Activated naive CD8-positive, alpha-beta T cell treated with anti-CD3 and anti-CD28 coated beads, Interleukin-2, amount 50 U/mL, for 24 hours (primary cell): Measurements from ENCODE around the gene PRDM11.
A peak's percentile ranks its signal among the peaks of the same experiment; 100 is the strongest.

Experiments
- ATAC-seq: fragments of 150-1000 bp; cut with Tn5 transposase; one replicate; pipeline ENCODE4 v1.10.0; 2021
- DNase-seq: peaks from one replicate; pipeline ENCODE4 v3.0.0; 2021
- H3K27ac Mint-ChIP-seq: one replicate; pipeline ENCODE4 v1.8.0; 2021; ENCODE audit warnings: mild to moderate bottlenecking, mixed read lengths
- H3K27me3 Mint-ChIP-seq: one replicate; pipeline ENCODE4 v1.8.0; 2021; ENCODE audit warnings: mixed read lengths
- H3K36me3 Mint-ChIP-seq: one replicate; pipeline ENCODE4 v1.8.0; 2021; ENCODE audit warnings: low read depth, mixed read lengths
- H3K4me1 Mint-ChIP-seq: one replicate; pipeline ENCODE4 v1.8.0; 2021; ENCODE audit warnings: mixed read lengths
- H3K4me3 Mint-ChIP-seq: one replicate; pipeline ENCODE4 v1.8.0; 2021; ENCODE audit warnings: mild to moderate bottlenecking, moderate library complexity, mixed read lengths
- H3K9me3 Mint-ChIP-seq: one replicate; pipeline ENCODE4 v1.8.0; 2021; ENCODE audit warnings: mixed read lengths

PRDM11 gene

DNA sequence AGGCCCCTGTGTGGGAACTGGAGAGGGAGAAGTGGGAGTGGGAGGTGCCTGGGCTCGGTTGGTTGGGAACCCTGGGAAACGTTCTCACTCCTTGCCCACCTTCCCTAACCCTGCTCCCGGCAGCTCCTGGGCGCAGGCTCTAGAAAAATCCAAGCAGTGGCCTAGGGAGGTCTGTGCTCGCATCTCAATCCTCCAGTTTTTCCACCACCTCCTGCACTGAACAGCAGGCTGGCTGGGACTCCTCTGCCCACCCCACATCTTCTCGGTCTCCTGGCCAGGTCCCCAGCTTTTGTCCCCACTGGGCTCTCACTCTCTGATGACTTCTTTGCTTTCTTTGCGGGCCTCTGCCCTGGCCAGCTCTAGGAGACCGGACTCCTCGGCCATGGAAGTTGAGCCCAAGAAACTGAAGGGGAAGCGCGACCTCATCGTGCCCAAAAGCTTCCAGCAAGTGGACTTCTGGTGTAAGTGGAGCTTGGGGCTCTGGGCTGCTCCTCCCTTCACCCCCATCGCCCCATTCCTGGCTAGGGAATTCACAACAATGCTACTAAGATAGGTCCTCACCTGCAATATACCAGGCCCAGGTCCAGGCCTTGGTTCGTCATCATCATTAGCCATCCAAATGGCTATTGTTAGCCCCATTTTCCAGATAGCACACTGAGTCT is 35.6 kb downstream of the PRDM11 start:
- Mint-ChIP-seq H3K4me3 (no peak overlapping the region), H3K27ac (no peak overlapping the region), H3K36me3 (peaks cover 3% of the 10 kb centered on the region), H3K27me3 (peaks cover 13% of the 10 kb centered on the region), H3K9me3 (no peaks in the 10 kb centered on the region), H3K4me1 (peaks cover 13% of the 10 kb centered on the region)
- no peak for DNase-seq
- ATAC-seq = no peak

DNA sequence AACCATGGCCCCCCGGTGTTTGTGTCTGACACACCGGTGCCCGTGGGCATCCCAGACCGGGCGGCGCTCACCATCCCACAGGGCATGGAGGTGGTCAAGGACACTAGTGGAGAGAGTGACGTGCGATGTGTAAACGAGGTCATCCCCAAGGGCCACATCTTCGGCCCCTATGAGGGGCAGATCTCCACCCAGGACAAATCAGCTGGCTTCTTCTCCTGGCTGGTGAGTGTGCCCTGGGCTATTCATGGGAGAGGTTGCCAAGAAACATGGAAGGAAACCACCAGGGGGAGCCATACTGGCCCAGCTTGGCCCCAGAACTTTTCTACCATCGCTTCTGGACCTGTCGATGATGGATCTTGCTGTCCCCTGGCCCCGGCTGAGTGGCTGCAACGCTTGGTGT is 36.5 kb downstream of the PRDM11 start:
- H3K4me3 Mint-ChIP-seq = no peak overlapping the region
- ATAC-seq (no peak), DNase-seq (no peak)
- peaks cover 13% of the 10 kb centered on the region for H3K4me1 Mint-ChIP-seq
- H3K9me3 Mint-ChIP-seq = no peaks in the 10 kb centered on the region
- peaks cover 4% of the 10 kb centered on the region for H3K36me3 Mint-ChIP-seq
- peaks cover 11% of the 10 kb centered on the region for H3K27me3 Mint-ChIP-seq
- H3K27ac Mint-ChIP-seq = no peak overlapping the region

DNA sequence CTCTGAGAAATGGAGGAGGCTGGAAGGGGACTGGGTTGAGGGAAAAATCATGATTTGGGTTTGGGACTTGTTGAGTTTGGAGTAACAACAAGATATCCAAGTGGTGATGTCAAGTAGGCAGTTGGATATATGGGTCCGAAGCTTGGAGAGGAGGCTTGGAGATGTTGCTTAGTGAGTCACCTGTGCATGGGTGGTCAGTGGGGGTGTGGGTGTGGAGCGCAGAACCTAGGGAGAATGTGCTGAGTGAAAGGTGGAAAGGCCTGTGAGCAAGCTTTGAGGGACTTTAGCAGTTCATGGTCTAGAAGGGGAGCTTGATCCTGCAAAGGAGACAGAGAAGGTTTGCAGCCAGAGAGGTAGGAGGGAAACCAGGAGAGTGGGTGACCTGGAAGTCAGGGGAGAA is 38.2 kb downstream of the PRDM11 start:
- H3K36me3 Mint-ChIP-seq = peaks cover 7% of the 10 kb centered on the region
- ATAC-seq (no peak), DNase-seq (no peak)
- H3K4me1 Mint-ChIP-seq = peaks cover 4% of the 10 kb centered on the region
- peaks cover 3% of the 10 kb centered on the region for H3K27me3 Mint-ChIP-seq
- H3K4me3 Mint-ChIP-seq = no peak overlapping the region
- H3K27ac Mint-ChIP-seq = no peak overlapping the region
- H3K9me3 Mint-ChIP-seq = no peaks in the 10 kb centered on the region

DNA sequence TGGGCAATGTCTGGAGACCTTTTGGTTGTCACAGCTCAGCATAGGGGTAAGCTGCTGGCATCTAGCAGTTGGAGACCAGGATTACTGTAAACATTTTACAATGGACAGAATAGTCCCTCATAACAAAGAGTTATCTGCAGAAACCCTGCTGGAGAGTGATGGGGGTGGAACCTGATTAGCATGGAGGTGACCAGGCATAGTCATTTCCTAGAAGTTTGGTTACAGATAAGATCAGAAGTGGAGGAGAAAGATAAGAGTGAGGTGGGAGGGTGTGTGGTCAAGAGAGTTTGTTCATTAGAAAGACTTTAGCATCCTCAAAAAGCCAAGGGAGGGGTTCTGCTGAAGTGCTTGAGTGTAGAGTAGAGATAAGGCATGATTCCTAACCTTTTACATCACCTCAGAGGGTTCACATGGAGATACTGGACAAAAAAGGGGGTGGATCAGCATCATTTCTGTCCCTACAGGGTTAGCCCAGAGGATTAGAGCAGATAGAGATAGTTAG is 38.8 kb downstream of the PRDM11 start:
- DNase-seq (no peak), ATAC-seq (no peak)
- H3K27ac Mint-ChIP-seq = no peak overlapping the region
- H3K27me3 Mint-ChIP-seq = no peaks in the 10 kb centered on the region
- H3K9me3 Mint-ChIP-seq = no peaks in the 10 kb centered on the region
- H3K36me3 Mint-ChIP-seq = peaks cover 7% of the 10 kb centered on the region
- no peak overlapping the region for H3K4me3 Mint-ChIP-seq
- H3K4me1 Mint-ChIP-seq = no peaks in the 10 kb centered on the region

DNA sequence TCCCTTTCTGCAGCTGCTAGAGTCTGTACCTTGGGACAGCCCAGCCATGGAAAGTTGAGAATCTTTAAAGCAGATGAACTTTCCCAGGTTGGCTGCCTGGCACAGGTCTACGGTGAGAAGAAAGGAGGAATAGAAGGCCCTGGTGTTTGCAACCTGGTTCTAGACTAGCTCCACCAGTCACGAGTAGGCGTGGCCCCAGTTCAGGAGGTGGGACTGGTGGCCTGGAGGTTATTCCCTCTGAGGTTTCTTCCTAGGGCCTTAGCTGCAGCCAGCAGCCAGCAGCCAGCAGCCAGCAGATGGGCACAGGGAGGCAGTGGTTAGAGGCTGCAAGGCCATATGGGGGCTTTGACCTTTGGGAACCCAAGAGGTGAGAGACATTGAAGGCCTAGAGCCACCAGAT is 40.9 kb downstream of the PRDM11 start:
- Mint-ChIP-seq H3K9me3 (no peaks in the 10 kb centered on the region), H3K27ac (no peak overlapping the region), H3K36me3 (peaks cover 7% of the 10 kb centered on the region), H3K4me3 (no peak overlapping the region), H3K27me3 (no peaks in the 10 kb centered on the region), H3K4me1 (no peaks in the 10 kb centered on the region)
- DNase-seq = no peak
- no peak for ATAC-seq

DNA sequence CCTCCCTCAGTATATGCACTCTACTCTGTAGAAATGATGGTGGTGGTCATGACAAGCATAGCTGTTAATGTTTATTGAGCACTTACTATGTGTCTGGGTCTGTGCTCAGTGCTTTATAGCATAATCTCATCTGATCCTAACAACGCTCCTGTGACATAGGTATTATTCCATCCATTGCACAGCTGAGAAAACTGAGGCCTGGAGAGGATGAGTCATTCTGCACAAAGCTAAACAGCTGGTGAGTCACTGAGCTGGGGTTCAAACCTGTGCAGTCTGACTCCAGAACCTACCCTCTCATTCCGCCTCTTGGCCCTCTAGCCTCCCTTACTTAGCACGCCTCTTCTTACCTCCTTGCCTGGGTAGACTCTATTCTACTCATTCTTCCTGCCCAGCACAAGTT is 41.7 kb downstream of the PRDM11 start:
- H3K27me3 Mint-ChIP-seq = no peaks in the 10 kb centered on the region
- H3K27ac Mint-ChIP-seq = no peak overlapping the region
- no peak for DNase-seq
- no peak overlapping the region for H3K4me3 Mint-ChIP-seq
- H3K4me1 Mint-ChIP-seq = no peaks in the 10 kb centered on the region
- ATAC-seq = peak; percentile 39
- peaks cover 6% of the 10 kb centered on the region for H3K36me3 Mint-ChIP-seq
- H3K9me3 Mint-ChIP-seq = no peaks in the 10 kb centered on the region

DNA sequence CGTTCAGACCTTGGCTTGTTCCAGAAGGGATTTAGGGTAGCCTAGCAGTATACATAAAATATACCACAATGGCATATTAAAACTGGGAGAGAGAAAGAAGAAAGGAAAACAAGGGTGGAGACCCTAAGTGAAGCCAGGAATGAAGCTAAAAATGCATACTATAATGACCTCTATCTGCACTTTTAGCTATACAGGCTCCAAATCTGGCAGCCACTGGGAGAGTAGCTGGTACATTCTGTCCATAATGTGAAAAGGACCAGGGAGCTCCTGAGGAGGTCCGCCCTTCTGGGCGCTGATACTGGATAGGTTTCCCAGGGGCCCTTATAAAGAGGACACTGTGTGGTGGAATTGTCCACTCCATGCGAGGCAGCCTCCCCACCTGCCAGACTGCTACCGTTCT is 42.8 kb downstream of the PRDM11 start:
- Mint-ChIP-seq H3K9me3 (no peaks in the 10 kb centered on the region), H3K36me3 (peaks cover 6% of the 10 kb centered on the region), H3K4me1 (no peaks in the 10 kb centered on the region), H3K27me3 (no peaks in the 10 kb centered on the region), H3K27ac (no peak overlapping the region), H3K4me3 (no peak overlapping the region)
- DNase-seq (no peak), ATAC-seq (no peak)

DNA sequence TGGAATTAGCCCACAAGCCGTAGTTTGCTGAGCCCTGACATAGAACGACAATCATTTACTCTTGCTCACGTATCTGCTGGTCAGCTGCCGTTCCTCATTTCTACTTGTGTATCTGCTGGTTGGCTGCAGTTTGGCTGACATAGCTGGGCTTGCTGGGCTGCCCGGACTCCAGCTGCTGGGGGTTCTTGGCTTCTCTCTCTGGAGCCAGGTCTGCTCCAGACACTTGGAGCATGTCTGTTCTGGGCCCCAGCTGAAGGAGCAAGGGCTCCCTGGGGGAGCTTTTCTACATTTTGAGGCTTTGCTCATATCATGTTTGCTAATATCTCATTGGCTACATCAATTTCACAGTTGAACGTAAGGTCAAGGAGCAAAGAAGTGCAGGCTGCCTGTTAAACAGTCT is 47.3 kb downstream of the PRDM11 start:
- Mint-ChIP-seq H3K4me1 (no peaks in the 10 kb centered on the region), H3K36me3 (peaks cover 9% of the 10 kb centered on the region), H3K27ac (no peak overlapping the region)

DNA sequence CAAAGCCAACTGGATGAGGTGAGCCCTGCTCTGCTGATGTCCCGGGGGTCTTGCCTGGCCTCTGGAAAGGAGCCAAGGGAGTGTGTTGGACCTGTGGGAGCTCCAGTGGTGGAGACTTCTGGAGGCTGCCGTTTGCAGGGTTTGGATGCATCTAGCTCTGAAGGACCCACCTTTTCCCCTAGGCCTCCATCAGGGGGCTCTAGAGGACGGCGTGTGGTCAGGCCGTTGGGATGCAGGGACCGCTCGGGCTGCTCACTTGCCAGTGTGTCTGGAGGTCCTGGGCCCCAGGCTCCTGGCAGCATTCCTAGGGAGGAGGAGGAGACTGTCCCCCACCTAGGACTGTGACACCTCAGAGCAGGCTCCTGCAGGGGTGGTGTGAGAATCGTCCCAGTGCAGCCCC is 58.3 kb downstream of the PRDM11 start:
- Mint-ChIP-seq H3K27me3 (no peaks in the 10 kb centered on the region), H3K27ac (no peak overlapping the region), H3K9me3 (peaks cover 6% of the 10 kb centered on the region), H3K36me3 (peaks cover 12% of the 10 kb centered on the region), H3K4me1 (peaks cover 2% of the 10 kb centered on the region), H3K4me3 (no peak overlapping the region)
- DNase-seq (no peak), ATAC-seq (no peak)

More for the DNA sequence above, 47.3 kb downstream of the PRDM11 start:
- Mint-ChIP-seq H3K9me3 (no peaks in the 10 kb centered on the region), H3K4me3 (no peak overlapping the region), H3K27me3 (no peaks in the 10 kb centered on the region)
- no peak for DNase-seq
- no peak for ATAC-seq

DNA sequence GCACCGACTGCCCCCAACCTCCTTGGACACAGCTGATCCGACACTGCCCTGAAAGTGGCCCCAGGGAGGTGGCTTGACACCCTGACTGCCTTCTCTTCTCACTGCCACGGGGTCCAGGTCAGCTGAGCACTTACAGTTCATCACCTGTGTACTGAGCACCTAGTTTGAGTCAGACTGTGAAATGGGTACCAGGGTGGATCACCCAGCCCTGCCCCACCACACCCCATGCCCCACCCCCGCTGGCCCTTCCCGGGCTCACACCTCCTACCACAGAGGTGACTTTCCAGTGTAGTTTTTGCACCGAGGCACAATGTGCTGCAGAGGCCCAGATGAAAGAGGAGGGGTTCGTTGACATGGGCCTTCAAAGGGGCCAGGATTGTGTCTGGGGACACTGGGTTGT is 59.5 kb downstream of the PRDM11 start:
- Mint-ChIP-seq H3K4me3 (no peak overlapping the region), H3K27me3 (no peaks in the 10 kb centered on the region), H3K36me3 (peaks cover 12% of the 10 kb centered on the region), H3K4me1 (peaks cover 2% of the 10 kb centered on the region), H3K27ac (no peak overlapping the region), H3K9me3 (peaks cover 6% of the 10 kb centered on the region)
- no peak for ATAC-seq
- no peak for DNase-seq

DNA sequence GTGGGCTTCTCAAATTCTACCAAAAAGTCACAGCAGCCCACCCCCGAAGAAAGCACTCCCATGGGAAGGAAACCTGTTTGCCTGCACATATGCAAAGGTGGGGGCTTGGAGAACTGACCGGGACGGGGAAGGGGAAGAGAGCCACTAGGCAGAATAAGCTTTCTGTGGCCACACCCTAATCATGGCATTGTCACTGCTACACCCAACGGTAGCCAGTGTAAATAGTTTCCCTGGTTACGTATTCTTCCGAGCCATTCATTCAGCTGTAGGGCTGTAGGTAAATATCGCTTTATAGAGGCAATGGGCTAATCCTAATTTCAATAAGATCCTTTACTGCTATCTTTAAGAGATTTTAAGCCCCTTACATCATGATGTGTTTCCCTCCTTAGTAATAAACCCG is 61.7 kb downstream of the PRDM11 start:
- no peak for ATAC-seq
- Mint-ChIP-seq H3K4me1 (peaks cover 2% of the 10 kb centered on the region), H3K27ac (no peak overlapping the region), H3K27me3 (no peaks in the 10 kb centered on the region), H3K4me3 (no peak overlapping the region), H3K9me3 (peaks cover 2% of the 10 kb centered on the region), H3K36me3 (peaks cover 1% of the 10 kb centered on the region)
- DNase-seq = no peak

DNA sequence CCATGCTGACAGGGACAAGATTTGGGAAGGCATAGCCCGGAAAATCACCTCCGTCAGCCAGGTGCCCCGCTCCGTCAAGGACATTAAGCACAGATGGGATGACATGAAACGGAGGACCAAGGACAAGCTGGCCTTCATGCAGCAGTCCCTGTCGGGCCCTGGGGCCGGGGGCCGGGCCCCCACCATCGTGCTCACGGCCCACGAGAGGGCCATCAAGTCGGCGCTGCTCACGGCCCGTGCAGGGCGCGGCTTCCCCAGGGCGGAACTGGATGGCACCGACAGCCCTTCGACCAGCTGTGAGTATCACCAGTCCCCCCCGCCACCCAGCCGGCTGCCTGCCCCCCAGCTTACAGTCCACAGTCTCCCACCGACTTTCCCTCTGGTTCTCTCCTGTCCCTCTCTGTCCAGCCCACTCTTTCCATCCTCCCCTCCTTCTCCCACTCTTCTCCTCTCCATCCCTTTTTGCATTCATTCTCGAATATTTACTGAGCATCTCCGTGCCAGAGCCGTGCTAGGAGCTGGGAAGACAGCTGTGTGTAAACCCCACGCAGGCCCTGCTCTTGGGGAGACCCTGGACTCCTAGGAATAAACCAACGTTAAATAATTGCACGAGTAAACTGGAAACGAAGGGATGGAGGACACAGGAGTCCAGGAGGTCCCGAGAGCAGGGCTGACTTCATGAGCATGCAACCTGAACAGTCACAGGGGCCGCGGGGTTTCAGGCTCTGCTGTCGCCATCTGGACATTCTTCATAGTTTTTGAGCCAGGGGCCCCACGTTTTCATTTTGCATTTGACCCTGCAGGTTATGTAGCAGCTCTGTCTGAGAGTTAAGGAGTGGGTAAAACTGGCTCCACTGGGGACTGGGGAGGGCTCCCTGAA is 62.8 kb downstream of the PRDM11 start:
- no peak overlapping the region for H3K4me3 Mint-ChIP-seq
- H3K27me3 Mint-ChIP-seq = no peaks in the 10 kb centered on the region
- ATAC-seq (no peak), DNase-seq (no peak)
- H3K9me3 Mint-ChIP-seq = no peaks in the 10 kb centered on the region
- H3K36me3 Mint-ChIP-seq = no peaks in the 10 kb centered on the region
- no peak overlapping the region for H3K27ac Mint-ChIP-seq
- peaks cover 2% of the 10 kb centered on the region for H3K4me1 Mint-ChIP-seq

DNA sequence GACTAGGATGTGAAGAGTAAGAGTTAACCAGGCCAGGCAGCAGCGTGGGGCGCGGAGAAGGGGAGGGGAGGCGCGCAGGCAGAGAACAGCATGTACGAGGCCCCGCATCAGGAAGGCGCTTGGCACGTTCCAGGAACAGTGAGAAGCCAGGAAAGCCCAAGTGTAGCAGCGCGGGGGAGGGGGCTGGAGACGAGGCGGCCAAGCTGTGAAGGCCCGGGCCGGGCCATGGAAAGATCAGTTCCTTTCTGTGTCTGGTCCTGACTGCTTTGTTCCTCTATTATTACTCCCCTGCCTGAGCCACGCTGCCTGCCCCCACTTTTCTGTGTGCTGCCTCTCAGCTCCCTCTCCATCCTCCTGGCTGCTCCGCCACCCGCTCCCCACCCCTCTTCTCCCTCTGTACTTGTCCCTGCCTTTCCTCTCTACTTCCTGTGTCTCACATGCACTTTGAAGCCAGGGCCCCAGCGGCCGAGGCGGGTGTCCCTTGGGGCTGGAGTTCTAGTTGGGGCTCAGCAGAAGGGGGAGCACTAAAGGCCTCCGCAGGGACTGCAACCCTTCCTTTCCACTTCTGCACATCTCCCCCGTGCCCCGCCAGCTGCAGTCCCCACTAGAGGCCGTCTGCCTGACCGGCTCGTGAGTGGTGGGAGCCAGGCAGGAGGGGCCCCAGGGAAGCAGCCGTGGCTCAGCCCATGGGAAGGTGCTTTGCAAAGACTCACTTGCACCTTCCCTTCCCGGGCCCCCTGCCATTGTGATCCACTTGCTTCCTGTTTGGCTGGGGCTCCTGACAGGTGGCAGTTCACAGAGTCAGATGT is 63.7 kb downstream of the PRDM11 start:
- Mint-ChIP-seq H3K4me1 (peaks cover 2% of the 10 kb centered on the region), H3K4me3 (no peak overlapping the region), H3K27me3 (no peaks in the 10 kb centered on the region), H3K27ac (no peak overlapping the region), H3K36me3 (no peaks in the 10 kb centered on the region), H3K9me3 (no peaks in the 10 kb centered on the region)
- DNase-seq = no peak
- no peak for ATAC-seq

DNA sequence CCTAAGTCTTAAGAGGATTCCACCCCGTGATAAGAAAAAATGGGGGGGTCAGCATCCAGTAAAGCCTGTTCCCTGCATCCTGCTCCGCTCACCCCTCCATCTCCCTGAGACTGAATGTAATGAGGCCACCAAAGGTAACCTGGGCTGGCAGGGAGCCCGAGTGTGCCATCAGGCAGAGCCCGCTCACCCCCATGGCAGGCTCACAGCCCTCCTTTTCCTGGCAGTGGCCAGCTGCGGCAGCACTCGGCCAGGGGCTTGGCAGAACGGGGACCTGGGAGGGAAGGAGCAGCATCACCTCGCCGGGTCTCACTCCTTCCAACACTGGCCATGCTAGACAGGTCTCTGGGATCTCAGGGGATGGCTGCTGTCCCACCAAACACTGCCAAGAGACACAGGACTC is 64.4 kb downstream of the PRDM11 start:
- no peaks in the 10 kb centered on the region for H3K27me3 Mint-ChIP-seq
- H3K36me3 Mint-ChIP-seq = no peaks in the 10 kb centered on the region
- ATAC-seq = no peak

More for the DNA sequence above, 64.4 kb downstream of the PRDM11 start:
- Mint-ChIP-seq H3K4me1 (peaks cover 4% of the 10 kb centered on the region), H3K27ac (no peak overlapping the region), H3K9me3 (no peaks in the 10 kb centered on the region), H3K4me3 (no peak overlapping the region)
- no peak for DNase-seq
